K562 (cell line): ENCODE data around the gene TARBP2.

Experiments used
- ZEB2 ChIP-seq: fragments of 450-650 bp; IDR thresholded peaks from 2 replicates; pipeline ENCODE4 v1.6.1; 2016
- TF ChIP-seq, protein P1 (sequence below): fragments of 250-450 bp; sonication (Bioruptor Pico); IDR thresholded peaks from 2 replicates; pipeline ENCODE4 v1.8.0; 2021; ENCODE audit warnings: moderate library complexity, mild to moderate bottlenecking, inconsistent platforms
- TF ChIP-seq, protein P2 (sequence below), 3 experiments: IDR thresholded peaks in 2 of 3; conservative IDR thresholded peaks in 1 of 3; 2 replicates each; pipeline ENCODE4 v1.5.1; 2011 to 2012; ENCODE audit warnings: low read length in 3 of 3, mild to moderate bottlenecking in 3 of 3, control low read depth in 2 of 3, improper control_type of control experiment in 1 of 3, inconsistent platforms in 1 of 3, low read depth in 1 of 3, mixed read lengths in 1 of 3, moderate library complexity in 1 of 3; ENCODE audit not compliant: insufficient read depth in 2 of 3
- TF ChIP-seq, protein P3 (sequence below): fragments of 250-450 bp; sonication (Bioruptor Pico); IDR thresholded peaks from 2 replicates; pipeline ENCODE4 v1.4.0; 2020; ENCODE audit warnings: mild to moderate bottlenecking, moderate library complexity
- TF ChIP-seq, protein P4 (sequence below): fragments of 250-450 bp; sonication (Bioruptor Pico); IDR thresholded peaks from 2 replicates; pipeline ENCODE4 v1.8.0; 2022; ENCODE audit warnings: moderate library complexity, mild to moderate bottlenecking, inconsistent platforms
- TF ChIP-seq, protein P5 (sequence below): fragments of 450-650 bp; IDR thresholded peaks from 2 replicates; pipeline ENCODE4 v1.6.1; 2016; ENCODE audit warnings: mild to moderate bottlenecking
- TF ChIP-seq, protein P6 (sequence below), 3 experiments: fragments of 200-800 bp in 1 of 3; sonication (Bioruptor generic) in 1 of 3; sonication (generic) in 1 of 3; formaldehyde crosslinking in 1 of 3; IDR thresholded peaks; 2 replicates each; pipeline versions ENCODE4 v1.6.1 to v1.8.0; 2016 to 2022; ENCODE audit warnings: mild to moderate bottlenecking in 2 of 3, missing compliant biosample characterization in 2 of 3, missing genetic modification characterization in 2 of 3, missing genetic modification reagents in 1 of 3

DNA sequence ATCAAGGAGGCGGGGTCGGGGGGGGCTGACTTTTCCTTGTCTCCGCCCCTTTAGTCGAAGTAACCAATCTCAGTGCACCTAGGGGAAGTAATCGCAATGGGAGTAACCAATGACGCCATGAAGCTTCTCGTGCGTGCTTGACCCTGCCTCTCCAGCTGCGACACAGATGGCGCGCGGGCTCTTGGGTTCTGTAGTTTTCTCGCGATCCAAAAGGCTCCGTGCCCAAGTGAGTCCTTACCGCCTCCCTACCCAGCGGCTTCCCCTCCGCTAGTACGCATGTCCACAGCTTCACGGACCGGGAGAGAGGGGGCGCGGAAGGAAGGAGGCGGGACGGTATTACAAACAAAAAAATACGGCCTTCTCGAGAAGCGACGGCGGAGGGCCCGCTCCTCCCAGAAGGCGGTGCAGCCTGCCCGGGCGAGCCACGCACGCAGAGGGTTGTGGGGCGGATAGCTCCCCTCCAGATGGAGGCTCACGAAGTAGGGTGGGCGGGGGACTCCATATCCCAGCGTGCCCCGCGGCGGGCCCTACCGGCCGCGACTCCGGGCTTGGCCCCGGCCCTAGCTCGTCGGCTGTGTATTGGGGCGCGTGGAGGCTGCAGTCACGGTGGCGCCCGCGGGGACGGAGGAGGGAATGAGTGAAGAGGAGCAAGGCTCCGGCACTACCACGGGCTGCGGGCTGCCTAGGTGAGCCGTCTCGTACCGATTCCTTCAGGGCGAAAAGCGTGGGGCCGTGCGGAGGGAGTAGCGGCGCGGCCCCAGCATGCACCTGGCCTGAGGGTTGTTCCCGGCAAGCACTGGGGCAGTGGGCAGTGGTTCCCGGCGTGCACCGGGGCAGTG, at the start of gene TARBP2:
- TF ChIP-seq, protein P1, sequence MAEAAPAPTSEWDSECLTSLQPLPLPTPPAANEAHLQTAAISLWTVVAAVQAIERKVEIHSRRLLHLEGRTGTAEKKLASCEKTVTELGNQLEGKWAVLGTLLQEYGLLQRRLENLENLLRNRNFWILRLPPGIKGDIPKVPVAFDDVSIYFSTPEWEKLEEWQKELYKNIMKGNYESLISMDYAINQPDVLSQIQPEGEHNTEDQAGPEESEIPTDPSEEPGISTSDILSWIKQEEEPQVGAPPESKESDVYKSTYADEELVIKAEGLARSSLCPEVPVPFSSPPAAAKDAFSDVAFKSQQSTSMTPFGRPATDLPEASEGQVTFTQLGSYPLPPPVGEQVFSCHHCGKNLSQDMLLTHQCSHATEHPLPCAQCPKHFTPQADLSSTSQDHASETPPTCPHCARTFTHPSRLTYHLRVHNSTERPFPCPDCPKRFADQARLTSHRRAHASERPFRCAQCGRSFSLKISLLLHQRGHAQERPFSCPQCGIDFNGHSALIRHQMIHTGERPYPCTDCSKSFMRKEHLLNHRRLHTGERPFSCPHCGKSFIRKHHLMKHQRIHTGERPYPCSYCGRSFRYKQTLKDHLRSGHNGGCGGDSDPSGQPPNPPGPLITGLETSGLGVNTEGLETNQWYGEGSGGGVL = no peak
- TF ChIP-seq, protein P2, sequence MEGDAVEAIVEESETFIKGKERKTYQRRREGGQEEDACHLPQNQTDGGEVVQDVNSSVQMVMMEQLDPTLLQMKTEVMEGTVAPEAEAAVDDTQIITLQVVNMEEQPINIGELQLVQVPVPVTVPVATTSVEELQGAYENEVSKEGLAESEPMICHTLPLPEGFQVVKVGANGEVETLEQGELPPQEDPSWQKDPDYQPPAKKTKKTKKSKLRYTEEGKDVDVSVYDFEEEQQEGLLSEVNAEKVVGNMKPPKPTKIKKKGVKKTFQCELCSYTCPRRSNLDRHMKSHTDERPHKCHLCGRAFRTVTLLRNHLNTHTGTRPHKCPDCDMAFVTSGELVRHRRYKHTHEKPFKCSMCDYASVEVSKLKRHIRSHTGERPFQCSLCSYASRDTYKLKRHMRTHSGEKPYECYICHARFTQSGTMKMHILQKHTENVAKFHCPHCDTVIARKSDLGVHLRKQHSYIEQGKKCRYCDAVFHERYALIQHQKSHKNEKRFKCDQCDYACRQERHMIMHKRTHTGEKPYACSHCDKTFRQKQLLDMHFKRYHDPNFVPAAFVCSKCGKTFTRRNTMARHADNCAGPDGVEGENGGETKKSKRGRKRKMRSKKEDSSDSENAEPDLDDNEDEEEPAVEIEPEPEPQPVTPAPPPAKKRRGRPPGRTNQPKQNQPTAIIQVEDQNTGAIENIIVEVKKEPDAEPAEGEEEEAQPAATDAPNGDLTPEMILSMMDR (IDR thresholded peaks at IDR 0.05 in 2 of 3, conservative IDR thresholded peaks at IDR 0.05 in 1 of 3; ENCODE audit: insufficient read depth in 2 of 3, low read depth in 1 of 3, low read length in 3 of 3) = no peak
- TF ChIP-seq, protein P3, sequence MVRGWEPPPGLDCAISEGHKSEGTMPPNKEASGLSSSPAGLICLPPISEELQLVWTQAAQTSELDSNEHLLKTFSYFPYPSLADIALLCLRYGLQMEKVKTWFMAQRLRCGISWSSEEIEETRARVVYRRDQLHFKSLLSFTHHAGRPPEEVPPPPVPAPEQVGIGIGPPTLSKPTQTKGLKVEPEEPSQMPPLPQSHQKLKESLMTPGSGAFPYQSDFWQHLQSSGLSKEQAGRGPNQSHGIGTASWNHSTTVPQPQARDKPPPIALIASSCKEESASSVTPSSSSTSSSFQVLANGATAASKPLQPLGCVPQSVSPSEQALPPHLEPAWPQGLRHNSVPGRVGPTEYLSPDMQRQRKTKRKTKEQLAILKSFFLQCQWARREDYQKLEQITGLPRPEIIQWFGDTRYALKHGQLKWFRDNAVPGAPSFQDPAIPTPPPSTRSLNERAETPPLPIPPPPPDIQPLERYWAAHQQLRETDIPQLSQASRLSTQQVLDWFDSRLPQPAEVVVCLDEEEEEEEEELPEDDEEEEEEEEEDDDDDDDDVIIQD (CRISPR knock-in tag) = peak; percentile 83; the same call in 1 of the 2 replicates
- TF ChIP-seq, protein P4, sequence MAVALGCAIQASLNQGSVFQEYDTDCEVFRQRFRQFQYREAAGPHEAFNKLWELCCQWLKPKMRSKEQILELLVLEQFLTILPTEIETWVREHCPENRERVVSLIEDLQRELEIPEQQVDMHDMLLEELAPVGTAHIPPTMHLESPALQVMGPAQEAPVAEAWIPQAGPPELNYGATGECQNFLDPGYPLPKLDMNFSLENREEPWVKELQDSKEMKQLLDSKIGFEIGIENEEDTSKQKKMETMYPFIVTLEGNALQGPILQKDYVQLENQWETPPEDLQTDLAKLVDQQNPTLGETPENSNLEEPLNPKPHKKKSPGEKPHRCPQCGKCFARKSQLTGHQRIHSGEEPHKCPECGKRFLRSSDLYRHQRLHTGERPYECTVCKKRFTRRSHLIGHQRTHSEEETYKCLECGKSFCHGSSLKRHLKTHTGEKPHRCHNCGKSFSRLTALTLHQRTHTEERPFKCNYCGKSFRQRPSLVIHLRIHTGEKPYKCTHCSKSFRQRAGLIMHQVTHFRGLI (CRISPR knock-in tag) = peak; percentile 84; the same call in 1 of the 2 replicates
- TF ChIP-seq, protein P5, sequence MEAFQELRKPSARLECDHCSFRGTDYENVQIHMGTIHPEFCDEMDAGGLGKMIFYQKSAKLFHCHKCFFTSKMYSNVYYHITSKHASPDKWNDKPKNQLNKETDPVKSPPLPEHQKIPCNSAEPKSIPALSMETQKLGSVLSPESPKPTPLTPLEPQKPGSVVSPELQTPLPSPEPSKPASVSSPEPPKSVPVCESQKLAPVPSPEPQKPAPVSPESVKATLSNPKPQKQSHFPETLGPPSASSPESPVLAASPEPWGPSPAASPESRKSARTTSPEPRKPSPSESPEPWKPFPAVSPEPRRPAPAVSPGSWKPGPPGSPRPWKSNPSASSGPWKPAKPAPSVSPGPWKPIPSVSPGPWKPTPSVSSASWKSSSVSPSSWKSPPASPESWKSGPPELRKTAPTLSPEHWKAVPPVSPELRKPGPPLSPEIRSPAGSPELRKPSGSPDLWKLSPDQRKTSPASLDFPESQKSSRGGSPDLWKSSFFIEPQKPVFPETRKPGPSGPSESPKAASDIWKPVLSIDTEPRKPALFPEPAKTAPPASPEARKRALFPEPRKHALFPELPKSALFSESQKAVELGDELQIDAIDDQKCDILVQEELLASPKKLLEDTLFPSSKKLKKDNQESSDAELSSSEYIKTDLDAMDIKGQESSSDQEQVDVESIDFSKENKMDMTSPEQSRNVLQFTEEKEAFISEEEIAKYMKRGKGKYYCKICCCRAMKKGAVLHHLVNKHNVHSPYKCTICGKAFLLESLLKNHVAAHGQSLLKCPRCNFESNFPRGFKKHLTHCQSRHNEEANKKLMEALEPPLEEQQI = no peak
- TF ChIP-seq, protein P6, sequence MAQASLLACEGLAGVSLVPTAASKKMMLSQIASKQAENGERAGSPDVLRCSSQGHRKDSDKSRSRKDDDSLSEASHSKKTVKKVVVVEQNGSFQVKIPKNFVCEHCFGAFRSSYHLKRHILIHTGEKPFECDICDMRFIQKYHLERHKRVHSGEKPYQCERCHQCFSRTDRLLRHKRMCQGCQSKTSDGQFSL (CRISPR knock-in tag; IDR thresholded peaks at IDR 0.05) = peak; percentile 72; the same call in 1 of the 2 replicates
- TF ChIP-seq, protein P6 (tag; IDR thresholded peaks at IDR 0.05) = peak in 1 of 2 experiments; percentile 53; a peak in 1 of 4 replicates
- no peak for TF ChIP-seq ZEB2
